Measurements from ENCODE around the gene METTL18.

DNA sequence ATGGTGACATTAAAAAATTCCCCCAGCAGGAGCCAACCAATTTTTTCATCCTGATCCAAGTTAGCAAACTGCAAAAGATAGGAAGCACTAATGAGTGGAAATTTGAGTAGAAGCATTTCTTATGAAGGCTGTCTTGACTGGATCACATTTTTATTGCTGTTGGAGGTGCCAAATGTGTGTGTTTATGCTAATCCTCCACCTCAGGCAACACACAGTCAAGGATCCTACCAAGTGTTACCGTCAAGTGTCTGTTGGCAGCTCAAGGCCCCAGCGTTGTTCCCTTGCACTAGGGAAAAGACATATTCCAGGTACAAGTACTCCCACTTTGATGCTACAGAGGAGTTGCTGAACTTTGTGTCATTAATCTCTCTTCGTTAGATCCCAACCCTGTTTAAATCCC is 18.3 kb downstream of the METTL18 start:
- TF ChIP-seq POLR2AphosphoS5 (IDR thresholded peaks at IDR 0.05; ENCODE audit: borderline replicate concordance, low read depth, low read length), result no peak; the same call in 1 of the 2 replicates
- no peak for TF ChIP-seq EZH2 (IDR thresholded peaks at IDR 0.05)

Measured in SK-N-MC (cell line).